GM21381 (cell line): ENCODE measurements around the gene KISS1R.

Experiments
- ATAC-seq: cut with Tn5 transposase; IDR thresholded peaks from one replicate; pipeline ENCODE4 v1.9.1; 2021; ENCODE audit warnings: mild to moderate bottlenecking, moderate library complexity; ENCODE audit not compliant: unreplicated experiment

Gene KISS1R

DNA sequence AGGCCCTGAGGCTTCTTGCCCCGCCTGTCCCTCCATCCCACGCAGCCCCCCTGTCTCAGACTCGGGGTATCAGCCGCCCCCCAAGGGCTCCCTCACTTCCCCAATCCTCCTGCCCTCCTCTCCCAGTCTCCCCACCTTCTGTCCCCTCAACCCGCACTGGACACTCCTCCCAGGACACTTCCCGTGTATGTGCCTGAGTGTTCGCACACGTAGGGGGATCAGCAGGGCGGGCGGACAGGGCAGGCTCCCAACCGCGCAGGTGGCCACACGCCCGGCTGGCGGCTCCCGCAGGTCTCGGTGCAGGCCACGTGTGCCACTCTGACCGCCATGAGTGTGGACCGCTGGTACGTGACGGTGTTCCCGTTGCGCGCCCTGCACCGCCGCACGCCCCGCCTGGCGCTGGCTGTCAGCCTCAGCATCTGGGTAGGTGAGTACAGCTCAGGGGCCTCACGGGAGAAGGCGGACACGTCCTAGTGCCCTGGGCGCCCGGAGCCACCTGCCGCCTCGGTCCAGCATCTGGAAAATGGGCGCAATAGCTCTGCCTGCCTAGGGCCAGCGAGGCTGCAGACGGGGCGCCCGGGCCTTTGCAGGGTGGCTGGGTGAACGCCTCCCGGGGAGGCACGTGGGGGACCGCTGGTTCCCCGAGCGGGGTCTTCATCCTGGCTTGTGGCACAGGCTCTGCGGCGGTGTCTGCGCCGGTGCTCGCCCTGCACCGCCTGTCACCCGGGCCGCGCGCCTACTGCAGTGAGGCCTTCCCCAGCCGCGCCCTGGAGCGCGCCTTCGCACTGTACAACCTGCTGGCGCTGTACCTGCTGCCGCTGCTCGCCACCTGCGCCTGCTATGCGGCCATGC is 2.3 kb downstream of the KISS1R start:
- no peak for ATAC-seq

DNA sequence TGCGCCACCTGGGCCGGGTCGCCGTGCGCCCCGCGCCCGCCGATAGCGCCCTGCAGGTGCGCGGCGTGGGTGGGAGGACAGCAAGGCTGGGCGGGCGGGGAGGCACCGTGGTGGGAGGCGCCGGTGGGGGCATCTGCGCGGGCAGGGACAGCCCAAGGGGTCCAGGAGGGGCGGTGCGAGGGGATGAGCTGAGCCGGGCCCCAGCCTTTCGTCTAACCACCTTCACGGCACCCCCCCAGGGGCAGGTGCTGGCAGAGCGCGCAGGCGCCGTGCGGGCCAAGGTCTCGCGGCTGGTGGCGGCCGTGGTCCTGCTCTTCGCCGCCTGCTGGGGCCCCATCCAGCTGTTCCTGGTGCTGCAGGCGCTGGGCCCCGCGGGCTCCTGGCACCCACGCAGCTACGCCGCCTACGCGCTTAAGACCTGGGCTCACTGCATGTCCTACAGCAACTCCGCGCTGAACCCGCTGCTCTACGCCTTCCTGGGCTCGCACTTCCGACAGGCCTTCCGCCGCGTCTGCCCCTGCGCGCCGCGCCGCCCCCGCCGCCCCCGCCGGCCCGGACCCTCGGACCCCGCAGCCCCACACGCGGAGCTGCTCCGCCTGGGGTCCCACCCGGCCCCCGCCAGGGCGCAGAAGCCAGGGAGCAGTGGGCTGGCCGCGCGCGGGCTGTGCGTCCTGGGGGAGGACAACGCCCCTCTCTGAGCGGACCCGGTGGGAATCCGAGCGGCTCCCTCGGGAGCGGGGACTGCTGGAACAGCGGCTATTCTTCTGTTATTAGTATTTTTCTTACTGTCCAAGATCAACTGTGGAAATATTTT is 3.1 kb downstream of the KISS1R start:
- no peak for ATAC-seq

DNA sequence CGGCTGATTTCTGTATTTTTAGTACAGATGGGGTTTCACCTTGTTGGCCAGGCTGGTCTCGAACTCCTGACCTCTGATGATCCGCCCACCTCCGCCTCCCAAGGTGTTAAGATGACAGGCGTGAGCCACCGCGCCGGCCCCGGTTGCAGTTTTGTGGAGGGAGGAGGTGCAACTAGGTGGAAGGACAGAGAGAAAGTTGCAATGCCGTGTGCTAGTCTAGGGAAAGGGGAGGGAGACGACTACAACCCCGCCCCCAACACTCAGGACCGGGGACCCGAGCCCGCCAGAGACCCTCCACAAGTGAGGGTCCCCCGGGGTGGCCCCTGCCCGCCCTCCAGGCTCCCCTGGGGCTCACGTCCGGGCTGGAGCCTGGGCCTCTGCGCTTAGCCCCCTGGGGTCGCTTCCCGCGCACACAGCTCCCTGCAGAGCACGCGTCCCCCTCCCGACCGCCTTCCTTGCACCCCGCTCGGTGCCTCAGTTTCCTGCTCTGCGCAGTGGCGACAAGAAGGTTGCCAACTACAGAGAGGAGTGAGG is 7.5 kb downstream of the KISS1R start:
- no peak for ATAC-seq

DNA sequence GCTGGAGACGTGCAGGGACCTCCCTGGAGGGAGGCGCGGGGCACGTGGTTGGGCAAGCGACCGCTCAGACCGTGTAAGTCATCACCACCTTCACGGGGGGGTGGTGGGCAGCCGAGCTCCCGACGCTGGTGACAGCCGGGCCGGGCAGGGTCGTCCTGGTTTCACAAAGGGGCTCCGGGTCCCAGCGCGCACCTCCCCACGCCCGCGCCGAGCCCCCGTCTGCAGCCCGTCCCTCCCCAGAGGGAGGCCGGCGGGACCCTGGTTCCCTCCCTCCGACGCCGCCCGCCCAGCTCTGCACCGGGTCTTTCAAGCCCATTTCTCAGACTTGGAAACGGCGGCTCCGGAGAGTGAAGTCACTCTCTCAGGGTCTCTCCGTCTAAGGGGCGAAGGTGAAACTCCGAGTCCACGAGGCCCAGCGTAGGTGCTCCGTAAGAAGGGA is 8.0 kb downstream of the KISS1R start:
- peak; percentile 43 for ATAC-seq

DNA sequence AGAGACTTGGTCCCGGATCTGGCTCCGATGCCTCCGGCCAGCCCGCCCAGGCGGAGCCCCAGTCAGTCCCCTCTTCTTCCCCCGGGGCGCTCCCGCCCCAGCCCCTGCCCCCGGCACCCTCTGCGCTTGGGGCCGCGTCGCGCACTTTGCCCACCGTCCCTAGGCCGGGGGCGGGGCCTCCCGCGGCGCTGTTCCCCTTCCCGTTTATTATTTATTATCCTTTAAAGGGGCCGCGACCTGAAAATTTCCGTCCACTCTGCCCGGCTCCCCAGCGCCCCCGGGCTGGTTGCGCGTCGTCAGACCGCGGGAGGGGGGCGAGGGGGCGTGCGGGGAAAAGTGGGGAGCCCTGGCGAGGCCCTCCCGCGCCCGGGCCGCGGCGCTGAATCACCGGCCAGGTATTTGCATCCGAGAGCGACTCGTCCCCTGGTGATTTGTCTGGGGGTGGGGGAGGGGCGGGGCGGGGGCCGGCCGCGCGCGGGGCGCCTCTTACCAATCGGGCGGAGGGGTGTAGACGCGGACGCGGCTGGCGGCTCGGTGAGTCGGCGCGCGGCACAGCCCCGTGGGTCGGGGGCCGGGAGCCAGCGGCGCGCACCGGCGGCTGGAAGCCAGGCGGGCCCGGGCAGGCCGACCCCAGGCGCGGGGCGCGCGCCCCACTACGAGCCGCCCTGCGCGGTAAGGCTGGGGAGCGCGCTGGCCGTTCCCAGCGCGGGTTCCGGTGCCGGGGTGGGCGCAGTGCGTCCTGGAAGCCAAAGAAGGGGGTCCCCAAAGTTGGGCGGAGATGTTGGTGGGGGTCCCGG is 8.6 kb downstream of the KISS1R start, which contains the start of gene ARID3A:
Gene ARID3A (plus strand): TSS at position 510 of the 797 bp plus-strand sequence. CDS start 3,494 bp downstream, outside the sequence.
- peak; percentile 54 for ATAC-seq

DNA sequence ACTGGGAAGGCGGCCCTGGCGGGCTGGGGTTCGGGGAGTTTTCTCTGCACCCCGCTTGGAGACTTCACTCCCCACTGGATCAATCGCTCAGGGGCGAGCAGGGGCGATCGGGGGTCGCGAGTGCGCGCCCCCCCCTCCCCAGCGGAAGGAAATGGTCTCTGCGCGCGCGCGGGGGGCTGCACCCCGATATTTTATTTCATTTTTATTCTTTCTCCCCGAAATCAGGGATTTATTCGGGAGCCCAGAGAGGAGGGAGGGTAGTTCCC is 9.1 kb downstream of the KISS1R start:
- no peak for ATAC-seq

DNA sequence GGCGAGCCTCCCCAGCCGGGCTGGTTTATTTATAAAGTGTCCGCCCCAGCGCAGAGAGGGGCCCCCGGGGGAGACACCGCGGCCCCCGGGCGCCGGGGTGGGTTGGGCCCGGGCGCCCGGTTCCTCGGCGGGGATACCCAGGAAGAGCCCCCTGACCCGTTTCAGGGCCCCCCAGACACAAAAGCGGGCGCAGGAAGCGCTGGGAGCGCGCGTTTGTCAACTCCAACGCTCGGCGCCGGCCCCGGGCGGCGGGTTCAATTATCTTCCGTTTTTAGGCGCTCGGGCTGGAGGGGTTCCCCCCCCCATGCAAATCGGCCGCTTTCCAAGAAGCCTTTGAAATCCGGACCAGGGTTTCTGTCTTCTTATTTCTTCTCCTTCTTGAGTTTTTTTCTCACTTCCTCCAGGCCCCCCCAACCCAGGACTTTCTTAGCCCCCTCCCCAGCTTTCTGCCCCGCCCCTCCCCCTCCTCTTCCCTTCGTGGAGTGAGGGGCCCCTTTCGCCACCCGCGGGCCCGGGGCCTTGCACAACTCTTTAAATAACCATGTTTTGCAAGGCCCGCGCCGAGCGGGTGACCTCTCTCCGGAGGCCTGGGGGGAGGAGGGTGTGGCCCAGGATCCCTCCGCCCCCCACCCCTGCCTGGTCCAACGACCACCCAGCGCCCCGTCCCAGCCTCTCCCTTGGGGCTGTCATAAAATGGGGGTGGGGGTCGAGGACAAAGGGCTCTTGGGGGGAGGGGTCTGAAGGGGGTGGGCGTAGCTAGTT is 9.6 kb downstream of the KISS1R start:
- ATAC-seq, result no peak

DNA sequence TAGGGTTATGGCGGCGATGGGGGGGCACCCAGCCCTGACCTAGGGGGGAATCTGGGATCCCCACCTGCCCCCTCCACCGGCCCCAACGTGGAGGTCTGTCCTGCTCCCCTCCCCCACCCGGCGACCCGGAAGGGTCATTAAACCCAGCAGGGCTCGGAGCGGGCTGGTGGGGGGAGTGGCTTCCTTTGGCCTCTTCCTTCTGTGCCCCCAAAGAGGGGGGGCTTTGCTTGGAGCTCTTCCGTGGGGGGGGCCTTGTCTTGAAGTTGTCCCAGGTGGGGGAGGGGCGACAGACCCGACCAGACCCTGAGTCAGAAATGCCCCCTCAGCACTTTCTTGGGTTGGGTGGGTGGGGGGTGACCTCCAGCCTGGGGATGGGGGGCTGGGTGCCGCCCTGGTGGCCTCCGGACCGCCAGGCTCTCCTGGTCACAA is 10.2 kb downstream of the KISS1R start:
- ATAC-seq, result no peak

DNA sequence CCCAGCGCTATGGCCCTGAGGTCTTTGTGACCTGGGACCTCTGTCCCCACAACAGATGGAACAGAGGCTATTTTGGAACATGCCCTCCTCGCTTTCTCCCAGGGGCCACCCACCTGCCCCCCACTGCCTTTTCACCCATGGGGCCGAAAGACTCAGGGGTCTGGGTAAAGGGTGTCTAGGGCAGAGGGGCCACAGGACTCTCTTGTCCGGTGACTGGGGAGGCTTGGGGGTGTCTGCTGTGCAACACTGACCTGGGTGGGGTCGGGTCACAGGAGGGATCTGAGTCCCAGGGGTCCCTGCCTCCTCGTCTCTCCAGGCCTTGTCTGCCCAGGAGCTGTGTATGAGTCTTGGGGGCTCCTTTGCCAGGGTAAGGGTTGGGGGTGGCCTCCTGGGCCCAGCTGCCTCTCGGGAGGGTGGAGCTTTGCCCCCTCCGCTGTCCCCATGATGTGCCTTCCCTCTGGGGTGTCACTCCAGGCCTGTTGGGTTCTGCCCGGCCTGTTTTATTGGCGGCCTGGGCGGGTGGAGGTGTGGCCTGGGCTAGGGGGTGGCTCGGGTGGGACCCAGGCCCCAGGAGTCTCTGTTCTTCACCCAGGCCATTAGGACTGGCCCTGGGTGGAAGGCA is 10.8 kb downstream of the KISS1R start:
- ATAC-seq, result no peak

DNA sequence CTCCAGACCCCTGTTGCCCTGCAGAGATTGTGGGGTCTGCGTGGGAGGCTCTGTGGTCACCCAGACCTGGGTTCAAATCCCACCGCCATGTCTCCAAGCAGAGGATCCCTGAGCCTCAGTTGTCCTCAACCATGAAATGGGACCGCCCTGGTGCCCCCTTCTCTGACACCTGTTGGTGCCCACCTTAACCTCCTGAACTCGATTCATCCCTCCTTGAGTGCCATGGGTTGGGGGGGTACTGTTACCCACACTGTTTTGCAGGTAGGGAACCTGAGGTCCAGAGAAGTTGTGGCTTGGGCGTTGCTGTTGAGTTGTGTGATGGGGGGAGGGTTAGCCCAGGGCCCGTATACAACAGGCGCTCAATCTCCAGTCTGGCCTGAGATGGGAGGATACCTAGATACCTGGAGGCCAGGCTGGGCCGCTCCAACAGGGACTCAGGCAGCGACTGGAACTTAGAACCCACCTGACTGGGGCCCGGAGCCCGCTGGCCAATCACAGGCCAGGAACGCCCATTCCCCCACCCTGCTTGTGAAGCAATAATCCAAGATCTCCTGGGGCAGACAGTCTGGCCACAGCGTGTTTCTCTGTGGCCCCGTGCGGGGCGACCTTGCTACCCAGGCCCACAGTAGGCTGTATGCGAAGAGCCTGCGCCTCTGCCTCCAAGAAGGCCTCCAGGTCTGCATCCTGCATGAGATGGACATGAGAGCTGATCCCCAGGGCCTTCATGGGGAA is 11.5 kb downstream of the KISS1R start:
- no peak for ATAC-seq

DNA sequence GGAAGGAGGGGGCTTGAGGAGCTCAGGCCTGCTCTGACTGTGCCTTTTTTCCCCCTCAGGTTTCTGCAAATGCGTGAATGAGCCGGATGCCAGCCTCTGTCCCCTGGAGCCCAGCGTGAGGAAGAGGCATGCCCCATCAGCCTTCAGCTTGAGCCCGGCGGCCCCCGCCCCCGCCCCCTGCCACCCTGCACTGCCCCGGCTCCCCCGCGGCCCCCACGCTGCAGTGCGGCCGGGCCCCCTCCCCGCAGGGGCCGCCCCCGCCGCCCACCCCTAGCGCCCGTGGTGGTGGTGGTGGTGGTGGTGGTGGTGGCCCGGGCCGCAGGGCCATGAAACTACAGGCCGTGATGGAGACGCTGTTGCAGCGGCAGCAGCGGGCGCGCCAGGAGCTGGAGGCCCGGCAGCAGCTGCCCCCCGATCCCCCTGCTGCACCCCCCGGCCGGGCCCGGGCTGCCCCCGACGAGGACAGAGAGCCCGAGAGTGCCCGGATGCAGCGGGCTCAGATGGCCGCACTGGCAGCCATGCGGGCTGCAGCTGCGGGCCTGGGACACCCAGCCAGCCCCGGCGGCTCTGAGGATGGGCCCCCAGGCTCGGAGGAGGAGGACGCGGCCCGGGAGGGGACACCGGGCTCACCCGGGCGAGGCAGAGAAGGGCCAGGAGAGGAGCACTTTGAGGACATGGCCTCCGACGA is 12.2 kb downstream of the KISS1R start:
- no peak for ATAC-seq

DNA sequence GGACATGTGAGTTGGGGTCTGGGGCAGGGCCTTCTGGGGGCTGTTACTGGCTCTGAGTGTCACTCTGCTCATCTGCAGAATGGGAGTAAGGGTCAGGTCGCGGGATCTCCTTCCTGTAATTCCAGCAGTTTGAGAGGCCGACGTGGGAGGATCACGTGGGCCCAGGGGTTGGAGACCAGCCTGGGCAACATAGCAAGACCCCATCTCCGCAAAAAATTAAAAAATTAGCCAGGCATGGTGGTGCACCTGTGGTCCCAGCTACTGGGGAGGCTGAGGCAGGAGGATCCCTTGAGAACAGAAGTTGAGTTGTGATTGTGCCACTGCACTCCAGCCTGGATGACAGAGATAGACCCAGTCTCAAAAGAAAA is 12.7 kb downstream of the KISS1R start:
- no peak for ATAC-seq

DNA sequence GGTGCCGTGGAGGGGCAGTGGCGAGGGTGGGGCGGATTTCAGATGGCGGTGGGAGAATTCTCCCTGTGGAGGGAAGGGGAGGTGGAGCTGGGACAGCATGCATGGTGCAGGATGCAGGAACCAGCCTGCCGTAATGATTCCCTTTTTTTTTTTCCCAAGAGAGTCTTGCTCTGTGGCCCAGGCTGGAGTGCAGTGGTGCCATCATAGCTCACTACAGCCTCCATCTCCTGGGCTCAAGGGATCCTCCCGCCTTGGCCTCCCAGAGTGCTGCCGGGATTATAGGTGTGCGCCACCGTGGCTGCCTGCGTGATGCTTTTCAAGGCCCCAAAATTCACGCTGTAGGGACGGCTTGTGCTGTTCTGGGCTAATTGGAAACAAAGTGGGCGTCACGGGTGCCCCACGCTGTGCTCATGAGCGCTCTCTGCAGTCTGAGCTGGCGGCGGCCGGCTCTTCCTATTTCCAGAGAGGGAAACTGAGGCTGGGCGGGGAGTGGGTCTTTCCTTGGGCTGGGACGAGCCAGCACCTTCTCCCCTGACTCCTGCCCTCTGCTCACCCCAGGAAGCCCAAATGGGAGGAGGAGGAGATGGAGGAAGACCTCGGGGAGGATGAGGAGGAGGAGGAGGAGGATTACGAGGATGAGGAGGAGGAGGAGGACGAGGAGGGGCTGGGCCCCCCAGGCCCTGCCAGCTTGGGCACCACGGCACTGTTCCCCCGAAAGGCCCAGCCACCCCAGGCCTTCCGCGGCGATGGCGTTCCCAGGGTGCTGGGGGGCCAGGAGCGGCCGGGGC is 14.9 kb downstream of the KISS1R start:
- no peak for ATAC-seq

DNA sequence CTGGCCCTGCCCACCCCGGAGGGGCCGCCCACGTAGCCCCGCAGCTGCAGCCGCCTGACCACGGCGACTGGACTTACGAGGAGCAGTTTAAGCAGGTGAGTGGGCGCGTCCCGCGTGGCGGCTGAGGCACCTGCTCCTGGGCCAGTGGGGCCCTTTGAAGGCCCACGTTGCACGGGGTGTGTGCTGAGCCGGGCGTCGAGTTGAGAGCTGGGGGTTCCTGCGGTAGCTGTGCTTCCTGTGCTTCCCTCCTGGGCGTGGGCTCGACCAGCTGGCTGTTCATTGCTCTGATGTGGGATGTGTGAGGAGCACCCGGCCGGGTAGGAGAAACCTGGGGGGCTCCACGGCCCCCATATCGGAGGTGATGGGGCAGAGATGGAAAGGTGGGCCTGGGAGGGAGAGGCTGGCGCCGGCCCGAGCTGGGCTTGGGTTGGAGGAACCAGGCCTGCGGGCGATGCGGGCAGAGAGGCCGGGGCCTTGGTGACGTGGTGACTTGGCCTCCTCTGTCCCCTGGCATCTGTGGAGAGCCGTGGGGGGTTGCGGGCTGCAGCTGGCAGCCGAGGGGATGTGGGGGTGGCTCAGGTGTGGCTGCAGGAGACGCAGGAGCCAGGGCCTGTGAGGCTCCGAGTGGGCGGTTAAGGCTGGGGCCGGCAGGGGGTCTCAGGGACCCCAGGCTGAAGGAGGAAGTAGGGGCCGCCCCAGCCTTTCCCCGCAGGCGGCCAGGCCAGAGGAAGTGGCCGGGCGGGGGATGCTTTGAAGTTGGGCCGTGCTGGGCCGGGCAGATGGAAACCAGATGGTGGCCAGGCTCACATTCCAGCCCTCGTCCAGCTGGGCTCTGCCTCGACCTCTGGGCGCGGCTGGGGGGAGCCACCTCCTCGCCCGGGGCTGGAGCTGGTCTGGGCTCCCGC is 15.8 kb downstream of the KISS1R start:
- ATAC-seq, result no peak

DNA sequence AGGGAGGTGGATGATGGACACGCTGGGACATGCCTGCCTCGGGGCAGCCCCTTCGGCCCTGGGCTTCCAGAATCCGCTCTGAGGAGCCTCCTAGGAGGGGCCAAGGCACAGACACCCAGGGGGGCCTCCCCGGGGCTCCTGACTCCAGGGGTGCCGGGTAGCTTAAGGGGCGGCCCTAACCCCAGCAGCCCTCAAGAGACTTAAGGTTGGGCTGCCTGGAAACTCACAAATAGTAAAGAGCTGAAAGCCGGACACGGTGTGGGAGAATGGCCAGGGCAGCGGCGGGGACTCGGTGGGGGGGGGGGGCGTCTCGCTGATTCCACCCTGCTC is 16.4 kb downstream of the KISS1R start:
- ATAC-seq, result no peak

DNA sequence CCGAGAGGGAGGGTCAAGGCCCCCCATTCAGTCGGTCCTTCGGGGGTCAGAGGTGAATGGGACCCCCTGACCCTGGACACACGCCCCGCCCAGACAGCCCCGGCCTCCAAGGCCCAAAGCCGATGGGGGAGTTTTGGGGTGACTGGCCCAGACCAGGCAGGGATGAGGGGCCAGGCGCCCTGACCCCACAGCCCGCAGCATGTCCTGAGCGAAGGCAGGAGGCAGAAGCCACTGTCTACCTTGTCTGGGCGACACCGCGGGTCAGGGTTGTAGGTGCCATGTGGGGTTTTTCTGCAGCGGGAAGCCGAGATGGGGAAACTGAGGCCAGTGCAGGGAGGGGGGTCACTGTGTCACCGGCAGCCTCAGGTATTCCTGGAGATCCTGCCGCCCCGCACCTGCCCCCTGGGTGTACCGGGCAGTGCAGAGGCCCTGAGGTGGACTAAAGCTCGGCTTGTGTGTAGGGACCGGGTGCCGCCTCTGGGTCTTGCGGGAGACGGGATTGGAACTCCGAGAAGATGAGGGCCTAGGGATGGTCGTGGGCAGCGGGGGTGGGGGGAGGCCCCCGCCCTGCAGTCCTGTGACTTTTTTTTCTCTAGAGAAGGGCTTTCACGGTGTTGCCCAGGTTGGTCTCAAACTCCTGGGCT is 17.2 kb downstream of the KISS1R start:
- ATAC-seq, result no peak
